Activated T-helper 1 cell treated with Interleukin-2 at 50 U/mL for 16 hours (primary cell): ENCODE measurements around the gene NFKB1.
A peak's percentile ranks its signal among the peaks of the same experiment; 100 is the strongest.

Experiments used
- DNase-seq: peaks from one replicate; pipeline ENCODE4 v3.0.0-alpha.2; 2020; ENCODE audit warnings: low read depth

NFKB1 gene

GRCh38 chr4:102625232-102625930, 124.2 kb downstream of the NFKB1 start:
- DNase-seq = peak; percentile 48

GRCh38 chr4:102627831-102628523, 126.8 kb downstream of the NFKB1 start:
- DNase-seq = no peak

- DNase-seq = no peak
Observed at GRCh38 chr4:102629673-102630072, 128.5 kb downstream of the NFKB1 start.

GRCh38 chr4:102631616-102632015, 130.5 kb downstream of the NFKB1 start:
- no peak for DNase-seq

GRCh38 chr4:102632241-102633065, 131.3 kb downstream of the NFKB1 start:
- no peak for DNase-seq

- DNase-seq = no peak
Observed at GRCh38 chr4:102633100-102633499, 131.9 kb downstream of the NFKB1 start.

- DNase-seq = no peak
Observed at GRCh38 chr4:102637391-102637790, 136.2 kb downstream of the NFKB1 start.

- no peak for DNase-seq
Observed at GRCh38 chr4:102638621-102639020, 137.5 kb downstream of the NFKB1 start.

GRCh38 chr4:102639598-102639997, 138.4 kb downstream of the NFKB1 start:
- no peak for DNase-seq

- no peak for DNase-seq
Observed at GRCh38 chr4:102640669-102641068, 139.5 kb downstream of the NFKB1 start.

- DNase-seq = no peak
Observed at GRCh38 chr4:102641793-102642192, 140.6 kb downstream of the NFKB1 start.

- DNase-seq = no peak
Observed at GRCh38 chr4:102642631-102643298, 141.6 kb downstream of the NFKB1 start.

- no peak for DNase-seq
Observed at GRCh38 chr4:102647117-102647516, 146.0 kb downstream of the NFKB1 start.

GRCh38 chr4:102657206-102657605, 156.0 kb downstream of the NFKB1 start:
- no peak for DNase-seq

- no peak for DNase-seq
Observed at GRCh38 chr4:102663073-102663472, 161.9 kb downstream of the NFKB1 start.

- no peak for DNase-seq
Observed at GRCh38 chr4:102665527-102665926, 164.4 kb downstream of the NFKB1 start.
